SU-DHL-6 (cell line): ENCODE data around the gene HDAC6.

Experiments
- H2AFZ ChIP-seq: fragments of 200-600 bp; sonication (generic); 2 replicates; pipeline ENCODE4 v1.6.1; 2014; ENCODE audit warnings: low read depth, mild to moderate bottlenecking, moderate library complexity, mixed read lengths, antibody characterized with exemption, low read length; ENCODE audit not compliant: severe bottlenecking
- H3F3A ChIP-seq: fragments of 200-600 bp; shearing (Covaris generic); 2 replicates; pipeline ENCODE4 v1.6.0; 2016; ENCODE audit warnings: antibody characterized with exemption, mild to moderate bottlenecking; ENCODE audit not compliant: insufficient read depth
- H3K27ac ChIP-seq: fragments of 200-600 bp; sonication (generic); 2 replicates; pipeline ENCODE4 v1.5.1; 2016; ENCODE audit warnings: low read depth, mild to moderate bottlenecking, low read length, moderate library complexity, mixed read lengths
- H3K27me3 ChIP-seq: fragments of 200-600 bp; sonication (generic), shearing (Covaris generic); 2 replicates; pipeline ENCODE4 v1.6.0; 2014; ENCODE audit warnings: mild to moderate bottlenecking, low read length
- H3K36me3 ChIP-seq: fragments of 200-600 bp; sonication (generic); 2 replicates; pipeline ENCODE4 v1.6.1; 2014; ENCODE audit warnings: mild to moderate bottlenecking, low read length, mixed read lengths
- H3K4me2 ChIP-seq: fragments of 300-600, 200-600 bp; shearing (Covaris generic), sonication (generic); 2 replicates; pipeline ENCODE4 v1.6.0; 2014; ENCODE audit warnings: low read length, low read depth, mild to moderate bottlenecking; ENCODE audit not compliant: poor library complexity, severe bottlenecking
- H3K4me3 ChIP-seq: fragments of 200-600 bp; sonication (generic); 2 replicates; pipeline ENCODE4 v1.5.1; 2014; ENCODE audit warnings: antibody characterized with exemption, low read length, mild to moderate bottlenecking, mixed read lengths; ENCODE audit not compliant: insufficient read depth, poor library complexity, severe bottlenecking
- H3K79me2 ChIP-seq: fragments of 200-600 bp; sonication (generic); 2 replicates; pipeline ENCODE4 v1.6.1; 2014; ENCODE audit warnings: mild to moderate bottlenecking, low read length, moderate library complexity; ENCODE audit not compliant: insufficient read depth
- H3K9ac ChIP-seq: fragments of 200-600 bp; sonication (generic); 2 replicates; pipeline ENCODE4 v1.7.0; 2014; ENCODE audit warnings: mild to moderate bottlenecking, low read length
- H3K9me2 ChIP-seq: fragments of 200-600 bp; sonication (generic); replicated peaks from 2 replicates; pipeline ENCODE4 v1.6.1; 2014; ENCODE audit warnings: low read length; ENCODE audit not compliant: insufficient read depth
- H3K9me3 ChIP-seq: fragments of 200-600 bp; sonication (generic); 2 replicates; pipeline ENCODE4 v1.6.1; 2014; ENCODE audit warnings: low read length, mixed read lengths; ENCODE audit not compliant: insufficient read depth
- H4K20me1 ChIP-seq: fragments of 200-600 bp; sonication (generic); 2 replicates; pipeline ENCODE4 v1.6.1; 2014; ENCODE audit warnings: low read depth, mild to moderate bottlenecking, antibody characterized with exemption, low read length, moderate library complexity, mixed read lengths
- EZH2phosphoT487 ChIP-seq: fragments of 200-600 bp; sonication (generic), shearing (Covaris generic); conservative IDR thresholded peaks from 2 replicates; pipeline ENCODE4 v1.6.1; 2018; ENCODE audit warnings: mild to moderate bottlenecking, antibody characterized with exemption, low read length, moderate library complexity, mixed read lengths
- TF ChIP-seq, protein P1 (sequence below): fragments of 200-600 bp; sonication (generic); IDR thresholded peaks from one replicate; pipeline ENCODE4 v1.5.1; 2017; ENCODE audit warnings: antibody characterized with exemption, mild to moderate bottlenecking, low read length, moderate library complexity; ENCODE audit not compliant: insufficient read depth, poor library complexity, severe bottlenecking

The HDAC6 gene

DNA sequence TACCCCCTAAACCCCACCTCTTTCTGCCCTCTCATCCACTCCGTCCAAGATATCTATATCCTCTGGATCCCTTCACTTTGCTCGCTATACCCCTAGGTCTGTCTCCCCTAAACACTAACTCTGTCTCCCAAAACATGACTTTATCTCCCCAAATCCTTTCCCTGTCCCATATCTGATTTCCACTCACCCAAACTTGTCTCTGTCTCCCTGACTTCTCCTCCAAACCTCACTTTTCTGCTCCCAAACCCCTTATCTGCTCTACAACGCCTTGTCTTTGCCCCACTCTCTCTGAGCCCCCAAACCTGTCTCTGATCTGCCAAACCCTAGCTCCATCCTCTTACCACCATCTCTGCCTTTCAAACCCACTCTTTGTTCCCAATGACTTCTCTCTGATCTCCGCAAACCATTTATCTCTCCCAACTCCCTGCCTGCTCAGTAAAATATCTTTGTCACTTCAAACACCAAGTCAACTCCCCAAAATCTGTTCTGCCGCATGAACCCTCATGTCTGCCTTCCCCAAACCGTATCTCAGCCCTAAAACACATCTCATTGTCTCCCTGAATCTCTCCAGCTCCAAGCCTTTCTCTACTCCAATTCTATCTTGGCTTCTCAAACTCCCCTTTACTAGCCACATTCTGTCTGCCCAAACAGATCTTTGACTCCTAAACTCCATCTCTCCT lies 14.9 kb upstream of the HDAC6 start:
- Histone ChIP-seq H3K4me2 (no peak overlapping the region), H3K9me2 (no peaks in the 10 kb centered on the region), H3K9me3 (no peaks in the 10 kb centered on the region), H3K4me3 (no peak overlapping the region), H2AFZ (no peak overlapping the region), H3F3A (no peaks in the 10 kb centered on the region), H3K27me3 (no peaks in the 10 kb centered on the region), H3K79me2 (no peaks in the 10 kb centered on the region), H4K20me1 (no peaks in the 10 kb centered on the region), H3K36me3 (no peaks in the 10 kb centered on the region), H3K27ac (no peak overlapping the region), H3K9ac (no peak overlapping the region)
- TF ChIP-seq, protein P1, sequence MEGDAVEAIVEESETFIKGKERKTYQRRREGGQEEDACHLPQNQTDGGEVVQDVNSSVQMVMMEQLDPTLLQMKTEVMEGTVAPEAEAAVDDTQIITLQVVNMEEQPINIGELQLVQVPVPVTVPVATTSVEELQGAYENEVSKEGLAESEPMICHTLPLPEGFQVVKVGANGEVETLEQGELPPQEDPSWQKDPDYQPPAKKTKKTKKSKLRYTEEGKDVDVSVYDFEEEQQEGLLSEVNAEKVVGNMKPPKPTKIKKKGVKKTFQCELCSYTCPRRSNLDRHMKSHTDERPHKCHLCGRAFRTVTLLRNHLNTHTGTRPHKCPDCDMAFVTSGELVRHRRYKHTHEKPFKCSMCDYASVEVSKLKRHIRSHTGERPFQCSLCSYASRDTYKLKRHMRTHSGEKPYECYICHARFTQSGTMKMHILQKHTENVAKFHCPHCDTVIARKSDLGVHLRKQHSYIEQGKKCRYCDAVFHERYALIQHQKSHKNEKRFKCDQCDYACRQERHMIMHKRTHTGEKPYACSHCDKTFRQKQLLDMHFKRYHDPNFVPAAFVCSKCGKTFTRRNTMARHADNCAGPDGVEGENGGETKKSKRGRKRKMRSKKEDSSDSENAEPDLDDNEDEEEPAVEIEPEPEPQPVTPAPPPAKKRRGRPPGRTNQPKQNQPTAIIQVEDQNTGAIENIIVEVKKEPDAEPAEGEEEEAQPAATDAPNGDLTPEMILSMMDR: no peak
- TF ChIP-seq EZH2phosphoT487: no peak

DNA sequence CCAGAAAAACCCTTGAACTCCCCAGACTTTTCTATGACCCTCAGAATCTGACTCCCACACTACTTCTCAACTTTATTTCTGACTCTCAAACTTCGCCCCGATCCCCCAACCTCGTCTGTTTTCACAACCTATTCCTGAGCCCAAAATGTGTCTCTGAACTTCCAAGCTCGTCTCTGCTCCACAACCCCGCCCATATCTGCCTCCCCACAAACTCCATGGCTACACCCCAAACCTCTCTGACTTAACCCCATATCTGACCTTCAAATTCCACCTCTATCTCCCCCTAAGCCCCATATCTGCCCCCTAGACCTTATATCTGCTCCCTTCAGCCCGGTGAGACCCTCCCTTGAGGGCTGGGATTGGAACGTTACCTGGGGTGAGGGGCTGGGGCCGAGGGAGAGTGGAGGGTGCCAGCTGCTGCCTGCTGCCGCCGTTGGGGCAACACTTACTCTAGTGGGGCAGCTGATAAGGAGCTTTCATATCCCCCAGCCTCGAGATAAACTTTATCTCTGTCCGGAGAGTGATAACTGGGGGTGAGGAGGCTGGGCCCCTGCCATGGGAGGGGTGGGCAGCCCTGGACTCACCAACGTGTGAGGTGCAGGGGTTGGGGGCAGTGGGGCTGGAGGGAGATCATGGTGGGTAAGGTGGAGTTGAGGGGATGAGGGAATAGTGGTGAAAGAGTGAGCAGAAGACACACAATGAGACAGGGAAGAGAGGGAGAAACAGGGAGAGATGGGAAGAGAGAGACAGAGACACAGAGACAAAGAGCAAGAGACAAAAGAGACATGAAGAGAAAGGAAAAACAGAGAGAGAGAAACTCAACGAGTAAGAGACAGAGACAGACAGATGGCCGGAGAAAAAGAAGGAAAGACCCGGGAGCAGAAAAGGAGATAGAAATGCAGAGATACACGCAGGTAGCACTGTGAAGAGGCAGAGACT lies 14.1 kb upstream of the HDAC6 start:
- Histone ChIP-seq H3K79me2 (no peaks in the 10 kb centered on the region), H3K27me3 (no peaks in the 10 kb centered on the region), H3F3A (no peaks in the 10 kb centered on the region), H4K20me1 (no peaks in the 10 kb centered on the region), H3K27ac (no peak overlapping the region), H3K4me2 (no peak overlapping the region), H3K36me3 (no peaks in the 10 kb centered on the region), H3K9ac (no peak overlapping the region), H3K4me3 (no peak overlapping the region), H3K9me2 (no peaks in the 10 kb centered on the region), H3K9me3 (no peaks in the 10 kb centered on the region), H2AFZ (no peak overlapping the region)
- TF ChIP-seq EZH2phosphoT487: no peak
- TF ChIP-seq, protein P1: no peak

DNA sequence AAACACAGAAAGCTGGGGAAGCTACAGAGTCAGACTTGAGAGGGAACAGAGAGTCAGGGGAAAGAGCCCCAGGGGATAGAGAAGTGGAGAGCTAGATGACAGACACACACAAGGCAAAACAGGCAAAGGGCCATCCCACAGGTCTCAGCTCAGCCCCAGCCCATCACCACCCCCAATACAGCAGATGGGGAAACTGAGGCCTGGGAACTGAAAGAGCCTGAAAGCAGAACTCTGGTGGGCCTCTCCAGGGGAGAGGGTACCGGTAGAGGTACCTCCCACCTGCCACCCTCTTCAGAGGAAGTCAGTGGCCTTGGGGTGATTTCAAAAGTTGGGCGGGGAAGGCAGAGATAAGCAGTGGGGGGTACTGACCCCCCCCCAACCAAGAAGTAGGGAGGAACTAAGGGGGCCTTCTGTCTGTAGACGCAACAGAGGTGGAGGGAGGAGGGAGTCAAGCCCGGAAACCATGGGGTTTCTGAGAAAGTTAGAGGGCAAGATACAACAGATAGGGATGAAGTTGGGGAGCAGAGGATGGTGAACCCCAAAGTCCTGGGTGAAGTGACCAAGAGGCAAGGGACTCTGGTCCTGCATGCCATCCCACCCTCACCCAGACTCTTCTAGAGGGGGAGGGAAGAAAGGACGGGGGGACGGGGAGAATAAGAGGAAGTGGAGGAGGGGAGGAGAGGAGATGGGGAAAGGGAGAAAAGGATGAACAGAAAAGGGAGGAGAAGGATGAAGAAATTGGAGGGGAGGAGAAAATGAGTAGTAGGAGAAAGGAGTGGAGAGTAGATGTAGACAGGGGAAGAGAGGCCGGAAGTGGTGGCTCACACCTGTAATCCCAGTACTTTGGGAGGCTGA lies 12.3 kb upstream of the HDAC6 start:
- Histone ChIP-seq H3K4me3 (no peak overlapping the region), H3K9me3 (no peaks in the 10 kb centered on the region), H3K27ac (no peak overlapping the region), H3F3A (no peaks in the 10 kb centered on the region), H3K27me3 (no peaks in the 10 kb centered on the region), H3K9me2 (no peaks in the 10 kb centered on the region), H4K20me1 (no peaks in the 10 kb centered on the region), H3K4me2 (no peak overlapping the region), H2AFZ (no peak overlapping the region), H3K36me3 (no peaks in the 10 kb centered on the region), H3K79me2 (no peaks in the 10 kb centered on the region), H3K9ac (no peak overlapping the region)
- TF ChIP-seq, protein P1: no peak
- TF ChIP-seq EZH2phosphoT487: no peak
